SK-N-MC (cell line): ENCODE data around the gene EXOSC1.

ENCODE experiments used
- DNase-seq: peaks from one replicate; pipeline ENCODE4 v3.0.0-alpha.2; 2011; ENCODE audit warnings: low read depth, low spot score
- H3K27ac ChIP-seq: fragments of 200-600 bp; sonication (generic); 2 replicates; pipeline ENCODE4 v1.5.1; 2016; ENCODE audit warnings: mixed run types
- H3K36me3 ChIP-seq: fragments of 200-600 bp; sonication (generic); 2 replicates; pipeline ENCODE4 v1.6.1; 2017; ENCODE audit warnings: antibody characterized with exemption, low read length, mixed read lengths; ENCODE audit not compliant: insufficient read depth
- H3K4me3 ChIP-seq: fragments of 200-600 bp; sonication (generic); 2 replicates; pipeline ENCODE4 v1.5.1; 2016
- H3K9ac ChIP-seq: fragments of 200-600 bp; sonication (generic); 2 replicates; pipeline ENCODE4 v1.8.0; 2017; ENCODE audit warnings: mixed run types, mixed read lengths; ENCODE audit not compliant: insufficient read length
- H3K9me3 ChIP-seq: fragments of 200-600 bp; sonication (generic); 2 replicates; pipeline ENCODE4 v1.6.1; 2017; ENCODE audit warnings: low read depth, mild to moderate bottlenecking, antibody characterized with exemption, low read length, moderate library complexity, mixed read lengths
- EZH2 ChIP-seq: fragments of 200-600 bp; sonication (generic); IDR thresholded peaks from one replicate; pipeline ENCODE4 v1.6.1; 2017; ENCODE audit warnings: antibody characterized with exemption
- FOXP2 ChIP-seq: optimal IDR thresholded peaks from 2 replicates; pipeline ENCODE3; 2011; ENCODE audit warnings: mild to moderate bottlenecking, moderate library complexity; ENCODE audit not compliant: insufficient read depth; ENCODE audit errors: extremely low read length, control extremely low read depth
- POLR2AphosphoS5 ChIP-seq: IDR thresholded peaks from 2 replicates; pipeline ENCODE4 v1.6.1; 2012; ENCODE audit warnings: mild to moderate bottlenecking, low read depth, low read length, borderline replicate concordance

The EXOSC1 gene

DNA sequence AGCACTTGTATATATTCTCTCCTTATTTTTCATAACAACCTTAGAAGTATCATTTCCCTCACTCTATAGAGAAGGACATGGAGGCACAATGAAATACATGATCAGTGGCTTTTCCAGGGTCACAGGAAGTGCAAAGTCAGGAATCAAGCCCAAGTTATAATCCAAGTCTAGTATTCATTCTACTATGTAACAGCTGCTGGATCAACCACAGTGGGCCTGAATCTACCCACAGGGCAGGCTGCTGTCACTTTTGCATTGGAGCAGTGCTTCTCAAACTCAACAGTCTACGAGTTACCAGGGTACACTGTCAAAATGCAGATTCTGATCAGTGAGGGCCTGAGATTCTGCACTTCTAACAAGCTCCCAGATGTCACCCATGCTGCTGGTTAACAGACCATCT lies 18.4 kb upstream of the EXOSC1 start:
- Histone ChIP-seq H3K27ac (peak overlapping the region; percentile 60; the same call in 1 of the 2 replicates), H3K9ac (no peak overlapping the region), H3K4me3 (no peak overlapping the region), H3K36me3 (peaks cover 42% of the 10 kb centered on the region), H3K9me3 (no peaks in the 10 kb centered on the region)
- no peak for DNase-seq
- no peak for TF ChIP-seq EZH2
- no peak for TF ChIP-seq POLR2AphosphoS5
- TF ChIP-seq FOXP2 = no peak

DNA sequence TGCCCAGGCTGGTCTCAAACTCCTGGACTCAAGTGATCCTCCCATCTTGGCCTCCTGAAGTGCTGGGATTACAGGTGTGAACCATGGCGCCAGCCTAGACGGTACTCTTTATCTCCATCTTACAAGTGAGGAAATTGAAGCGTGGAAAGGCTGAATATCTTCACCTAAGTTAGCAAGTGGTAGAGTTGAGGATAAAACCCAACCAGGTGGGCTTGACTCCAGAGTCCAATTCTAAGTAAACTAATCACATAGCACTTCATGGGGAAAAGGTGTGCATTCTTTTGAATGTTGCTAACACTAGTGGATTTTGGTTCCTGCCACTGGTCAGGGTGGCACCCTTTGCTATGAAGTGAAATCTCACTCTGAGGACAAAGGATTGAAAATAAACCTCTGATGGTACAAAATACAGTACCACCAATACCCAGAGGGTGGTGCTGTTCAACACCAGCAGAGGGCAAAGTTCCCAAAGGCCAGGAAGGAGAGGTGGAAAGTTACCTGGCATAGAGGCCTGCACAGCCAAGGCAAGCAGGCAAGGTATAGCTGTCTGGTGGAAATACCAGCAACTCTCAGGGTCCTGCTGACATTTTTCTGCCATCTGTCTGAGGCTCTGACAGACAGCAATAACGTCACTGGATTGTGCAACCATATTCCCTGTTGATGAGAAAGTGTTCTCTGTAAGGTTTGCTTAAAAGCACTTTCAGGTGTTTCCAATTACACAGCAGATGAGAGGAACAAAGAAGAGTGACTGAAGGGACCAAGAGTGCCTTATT lies 17.7 kb upstream of the EXOSC1 start:
- no peak for TF ChIP-seq EZH2
- TF ChIP-seq POLR2AphosphoS5 = no peak
- no peak for TF ChIP-seq FOXP2
- Histone ChIP-seq H3K4me3 (no peak overlapping the region), H3K36me3 (peaks cover 46% of the 10 kb centered on the region), H3K9me3 (no peaks in the 10 kb centered on the region), H3K9ac (no peak overlapping the region), H3K27ac (peak overlapping the region; percentile 60; the same call in 1 of the 2 replicates)
- no peak for DNase-seq

DNA sequence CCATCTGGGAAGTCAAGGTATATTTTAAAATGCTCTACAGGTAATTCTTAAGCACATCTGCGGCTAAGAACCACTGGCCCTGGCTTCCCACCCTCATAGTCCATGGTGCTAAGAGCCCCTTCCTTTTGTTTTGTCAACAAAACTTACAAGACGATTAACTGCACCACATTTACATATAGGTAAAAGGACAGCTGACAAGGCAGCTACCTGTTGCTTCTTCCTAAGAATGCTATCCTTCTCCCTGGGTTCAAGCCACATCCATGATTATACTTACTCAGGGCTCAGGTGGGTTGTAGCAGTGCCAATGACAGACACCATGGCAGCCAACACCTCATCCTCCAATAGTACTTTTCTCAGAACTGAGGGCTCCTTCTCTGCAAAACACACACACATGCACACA lies 16.5 kb upstream of the EXOSC1 start:
- no peak for TF ChIP-seq POLR2AphosphoS5
- H3K36me3 ChIP-seq = peaks cover 53% of the 10 kb centered on the region
- H3K9me3 ChIP-seq = no peaks in the 10 kb centered on the region
- H3K27ac ChIP-seq = no peak overlapping the region
- H3K4me3 ChIP-seq = no peak overlapping the region
- H3K9ac ChIP-seq = no peak overlapping the region
- DNase-seq = no peak

DNA sequence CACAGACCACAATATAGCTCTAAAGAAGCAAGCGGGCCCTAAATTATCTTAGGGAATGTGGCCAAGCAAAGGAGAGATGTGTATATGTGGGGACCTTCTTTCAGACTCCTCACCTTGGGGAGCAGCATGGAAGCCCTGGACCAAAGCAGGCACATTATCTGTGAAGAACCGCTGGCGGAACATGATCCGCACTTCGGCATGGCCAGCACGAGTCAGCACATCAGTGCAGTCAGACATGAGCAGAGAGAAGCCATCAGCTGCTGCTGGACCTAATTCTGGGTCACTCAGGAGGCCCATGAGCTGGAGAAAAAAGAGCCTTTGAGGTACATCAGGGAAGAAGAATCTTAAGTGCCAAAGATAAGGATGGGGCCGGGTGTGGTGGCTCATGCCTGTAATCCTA lies 14.1 kb upstream of the EXOSC1 start:
- H3K27ac ChIP-seq = no peak overlapping the region
- no peak for DNase-seq
- no peak overlapping the region for H3K4me3 ChIP-seq
- peaks cover 50% of the 10 kb centered on the region for H3K36me3 ChIP-seq
- no peak overlapping the region for H3K9ac ChIP-seq
- no peak for TF ChIP-seq FOXP2
- no peak for TF ChIP-seq POLR2AphosphoS5
- TF ChIP-seq EZH2 = no peak
- H3K9me3 ChIP-seq = no peaks in the 10 kb centered on the region

DNA sequence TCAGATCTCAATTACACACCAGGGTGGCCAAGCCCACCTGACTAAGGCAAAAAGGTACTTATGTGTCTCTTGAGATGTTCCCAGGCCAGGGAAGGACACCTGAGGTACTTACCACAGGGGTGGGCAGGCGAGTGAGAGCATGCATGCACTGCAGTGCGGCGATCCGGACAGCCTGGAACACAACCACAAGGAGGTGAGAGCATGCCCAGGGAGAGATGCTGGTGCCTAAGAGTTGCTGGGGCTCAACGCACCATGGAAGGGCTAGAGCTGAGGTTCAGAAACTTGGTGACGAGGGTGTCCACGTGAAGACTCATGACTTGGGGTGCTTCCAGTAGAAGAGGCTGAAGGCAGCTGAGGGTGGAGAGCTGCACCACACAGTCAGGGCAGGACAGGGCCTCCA lies 13.3 kb upstream of the EXOSC1 start:
- no peak for TF ChIP-seq POLR2AphosphoS5
- no peak for TF ChIP-seq EZH2
- no peak for TF ChIP-seq FOXP2
- H3K9ac ChIP-seq = no peak overlapping the region
- no peak overlapping the region for H3K4me3 ChIP-seq
- H3K36me3 ChIP-seq = peaks cover 49% of the 10 kb centered on the region
- no peak overlapping the region for H3K27ac ChIP-seq
- DNase-seq = no peak
- no peaks in the 10 kb centered on the region for H3K9me3 ChIP-seq

DNA sequence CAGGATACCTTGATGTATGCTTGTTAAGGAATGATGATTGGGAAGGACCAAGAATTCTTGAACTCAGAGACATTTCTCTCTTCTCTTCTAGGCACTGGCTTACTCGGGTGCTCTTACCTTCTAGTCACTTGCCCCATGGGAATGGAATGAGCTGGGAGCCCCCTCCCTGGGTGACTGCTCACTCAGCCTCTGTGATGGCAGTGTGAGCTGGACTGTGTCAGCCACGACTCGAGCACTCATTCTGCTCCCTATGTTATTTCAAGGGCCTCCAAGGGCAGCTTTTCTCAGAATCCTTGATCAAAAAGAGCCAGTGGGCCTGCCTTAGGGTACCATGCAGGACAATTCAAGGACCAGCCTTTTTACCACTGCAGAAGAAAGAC lies 10.9 kb upstream of the EXOSC1 start:
- H3K27ac ChIP-seq = no peak overlapping the region
- no peak overlapping the region for H3K4me3 ChIP-seq
- DNase-seq = no peak
- TF ChIP-seq EZH2 (no peak), FOXP2 (no peak), POLR2AphosphoS5 (no peak)
- H3K9me3 ChIP-seq = no peaks in the 10 kb centered on the region
- no peak overlapping the region for H3K9ac ChIP-seq
- peaks cover 28% of the 10 kb centered on the region for H3K36me3 ChIP-seq

DNA sequence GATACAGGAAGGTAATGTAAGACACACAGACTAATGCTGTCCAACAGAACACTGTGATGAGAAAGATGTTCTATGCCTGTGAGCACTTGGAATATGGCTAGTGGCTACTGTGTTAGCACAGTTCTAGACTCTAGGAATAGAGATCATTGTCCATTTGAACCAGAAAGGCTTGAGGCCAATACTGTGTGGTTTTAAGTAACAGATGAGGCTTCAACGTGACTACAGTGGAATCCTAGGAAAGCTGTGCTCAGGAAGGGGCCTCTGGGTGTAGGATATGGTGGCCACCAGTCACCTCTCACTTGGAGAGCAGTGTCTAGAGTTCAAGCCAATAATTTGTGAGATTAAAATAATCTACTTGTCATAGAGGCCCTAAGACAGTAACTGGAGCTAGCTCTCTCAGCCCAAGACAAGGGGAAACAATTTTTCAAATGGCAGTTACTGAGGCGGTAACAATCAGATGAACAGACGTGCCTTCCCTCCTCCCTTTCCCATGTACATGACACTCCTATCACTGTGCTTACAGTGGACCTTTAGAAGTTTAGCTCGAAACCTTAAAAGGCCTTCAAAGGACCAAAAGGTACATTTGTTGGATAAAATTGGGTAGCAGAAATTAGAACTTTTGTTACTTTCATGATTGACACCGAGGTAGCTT lies 10.4 kb upstream of the EXOSC1 start:
- DNase-seq = no peak
- H3K9me3 ChIP-seq = no peaks in the 10 kb centered on the region
- H3K27ac ChIP-seq = no peak overlapping the region
- peaks cover 26% of the 10 kb centered on the region for H3K36me3 ChIP-seq
- no peak overlapping the region for H3K9ac ChIP-seq
- no peak overlapping the region for H3K4me3 ChIP-seq
- no peak for TF ChIP-seq POLR2AphosphoS5
- no peak for TF ChIP-seq EZH2
- no peak for TF ChIP-seq FOXP2

DNA sequence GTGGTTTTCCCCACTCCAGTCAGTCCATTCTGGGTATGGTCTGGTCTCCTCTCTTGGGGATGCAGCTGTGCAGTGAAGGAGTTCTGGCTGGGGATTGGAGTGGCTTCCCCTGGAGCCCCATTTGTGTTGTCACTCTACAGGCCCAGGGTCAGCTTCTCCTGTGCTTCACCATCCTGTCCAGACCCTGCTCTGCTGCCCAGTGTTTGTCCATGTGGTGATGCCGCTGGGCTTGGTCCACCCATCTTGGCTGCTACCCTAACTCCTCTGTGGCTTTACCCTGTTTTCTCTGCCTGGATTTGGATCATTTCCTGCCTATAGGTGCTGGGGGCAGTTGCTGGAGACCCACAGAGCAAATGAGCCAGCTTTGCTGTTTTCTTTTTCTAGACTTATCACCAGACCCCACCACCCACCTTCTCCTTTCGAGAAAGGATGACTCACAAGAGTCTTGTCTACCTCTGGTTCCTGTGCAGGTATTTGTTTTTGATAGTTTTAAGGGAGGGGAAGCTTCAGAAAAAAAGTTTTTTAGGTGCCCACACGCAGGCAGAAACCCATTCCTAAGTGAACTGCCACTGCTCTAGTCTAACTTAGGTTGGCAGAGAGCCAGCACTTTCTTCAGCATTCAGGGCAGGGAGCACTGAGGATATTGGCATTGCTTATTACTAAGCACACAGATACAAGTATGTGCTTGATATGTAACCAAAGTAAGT lies 8.7 kb upstream of the EXOSC1 start:
- no peak for TF ChIP-seq EZH2
- no peak for TF ChIP-seq FOXP2
- TF ChIP-seq POLR2AphosphoS5 = no peak
- H3K4me3 ChIP-seq = no peak overlapping the region
- no peak overlapping the region for H3K27ac ChIP-seq
- no peak for DNase-seq
- no peak overlapping the region for H3K9ac ChIP-seq
- no peaks in the 10 kb centered on the region for H3K9me3 ChIP-seq
- peaks cover 16% of the 10 kb centered on the region for H3K36me3 ChIP-seq
